Uterus (tissue), 4 donors: ENCODE results near the gene DCC. TPM values are rescaled to one million over a fixed set of nuclear protein-coding genes. Genes with fewer than 3 reads are reported as not detected.

Experiments
- DNase-seq, 2 donors: peaks; one replicate each; pipeline ENCODE4 v3.0.0-alpha.2; 2019 to 2020
- H3K27ac ChIP-seq, 2 donors: fragments of 200-600 bp; sonication (generic); 1 replicate in 1 of 2; 2 replicates in 1 of 2; pipeline ENCODE4 v1.5.1; 2016 to 2018
- H3K27me3 ChIP-seq, 2 donors: fragments of 200-600 bp; sonication (generic); one replicate each; pipeline ENCODE4 v1.5.1; 2018 to 2019; ENCODE audit warnings: control low read depth in 1 of 2
- H3K36me3 ChIP-seq, 2 donors: fragments of 200-600 bp; sonication (generic); one replicate each; pipeline ENCODE4 v1.5.1; 2019; ENCODE audit warnings: control low read depth in 1 of 2
- H3K4me1 ChIP-seq, 2 donors: fragments of 200-600 bp; sonication (generic); one replicate each; pipeline ENCODE4 v1.5.1; 2018 to 2019; ENCODE audit warnings: control low read depth in 1 of 2
- H3K4me3 ChIP-seq, 2 donors: fragments of 200-600 bp; sonication (generic); 1 replicate in 1 of 2; 2 replicates in 1 of 2; pipeline ENCODE4 v1.5.1; 2018 to 2019; ENCODE audit warnings: mild to moderate bottlenecking in 1 of 2
- H3K9me3 ChIP-seq, 2 donors: fragments of 200-600 bp; sonication (generic); one replicate each; pipeline ENCODE4 v1.5.1; 2019; ENCODE audit warnings: control low read depth in 1 of 2
- POLR2A ChIP-seq, 2 donors: fragments of 450-650 bp; IDR thresholded peaks; one replicate each; pipeline ENCODE4 v1.6.1; 2016; ENCODE audit warnings: antibody characterized with exemption in 2 of 2, mild to moderate bottlenecking in 1 of 2, moderate library complexity in 1 of 2
- intact Hi-C: fragments of 100-400 bp; cut with DNase I; formaldehyde crosslinking; loops from one replicate; pipeline ENCODE4 v1.15.1; 2023; ENCODE audit warnings: low total_unique reads
- total RNA-seq, 4 donors: library from RNA; depleted of rRNA in 3 of 4; stranded (reverse); fragments of >200 nt in 3 of 4; gene quantifications; one replicate each; pipeline versions ENCODE4 v1.1.0 to v1.2.4, GENCODE V29; 2014 to 2023
- TF ChIP-seq, protein P1 (sequence below), 4 experiments: fragments of 200-600 bp in 2 of 4; fragments of 450-650 bp in 2 of 4; sonication (generic) in 2 of 4; IDR thresholded peaks; one replicate each; pipeline ENCODE4 v1.5.1; 2016 to 2019; ENCODE audit warnings: antibody characterized with exemption in 4 of 4, mild to moderate bottlenecking in 2 of 4, moderate library complexity in 1 of 4
- donor health status: DM: yes; HTN: yes; CAD: no.

The DCC gene
- total RNA-seq, 4 donors from 2014 or later: 0.40 to 3.2 TPM; not detected in 2

DNA sequence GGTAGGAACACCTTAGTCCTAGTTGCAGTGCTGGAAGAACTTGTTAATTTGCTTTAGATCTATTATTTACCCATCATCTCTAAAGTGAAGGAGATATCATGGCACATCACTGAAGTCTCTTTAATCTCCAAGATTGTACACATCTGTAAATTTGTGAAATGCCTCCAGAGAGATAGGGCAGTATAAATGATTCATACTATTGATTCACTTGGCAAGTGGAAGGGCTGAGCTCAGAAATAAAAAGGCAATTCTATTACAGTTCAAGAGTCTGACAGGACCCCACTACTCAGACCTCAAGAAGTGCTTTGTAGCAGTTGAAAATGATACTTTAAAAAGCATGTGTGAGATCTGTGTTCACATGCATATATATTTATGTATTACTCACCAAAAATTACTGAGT lies 489.3 kb downstream of the DCC start:
- no peaks in the 10 kb centered on the region for H3K4me1 ChIP-seq
- H3K9me3 ChIP-seq: no peaks in the 10 kb centered on the region
- no peak for TF ChIP-seq POLR2A (IDR thresholded peaks at IDR 0.05)
- TF ChIP-seq, protein P1, sequence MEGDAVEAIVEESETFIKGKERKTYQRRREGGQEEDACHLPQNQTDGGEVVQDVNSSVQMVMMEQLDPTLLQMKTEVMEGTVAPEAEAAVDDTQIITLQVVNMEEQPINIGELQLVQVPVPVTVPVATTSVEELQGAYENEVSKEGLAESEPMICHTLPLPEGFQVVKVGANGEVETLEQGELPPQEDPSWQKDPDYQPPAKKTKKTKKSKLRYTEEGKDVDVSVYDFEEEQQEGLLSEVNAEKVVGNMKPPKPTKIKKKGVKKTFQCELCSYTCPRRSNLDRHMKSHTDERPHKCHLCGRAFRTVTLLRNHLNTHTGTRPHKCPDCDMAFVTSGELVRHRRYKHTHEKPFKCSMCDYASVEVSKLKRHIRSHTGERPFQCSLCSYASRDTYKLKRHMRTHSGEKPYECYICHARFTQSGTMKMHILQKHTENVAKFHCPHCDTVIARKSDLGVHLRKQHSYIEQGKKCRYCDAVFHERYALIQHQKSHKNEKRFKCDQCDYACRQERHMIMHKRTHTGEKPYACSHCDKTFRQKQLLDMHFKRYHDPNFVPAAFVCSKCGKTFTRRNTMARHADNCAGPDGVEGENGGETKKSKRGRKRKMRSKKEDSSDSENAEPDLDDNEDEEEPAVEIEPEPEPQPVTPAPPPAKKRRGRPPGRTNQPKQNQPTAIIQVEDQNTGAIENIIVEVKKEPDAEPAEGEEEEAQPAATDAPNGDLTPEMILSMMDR (IDR thresholded peaks at IDR 0.05): no peak
- no peaks in the 10 kb centered on the region for H3K27me3 ChIP-seq
- DNase-seq: no peak
- H3K4me3 ChIP-seq: no peak overlapping the region
- no peaks in the 10 kb centered on the region for H3K36me3 ChIP-seq
- H3K27ac ChIP-seq: no peak overlapping the region
- intact Hi-C loops: no loop called here

DNA sequence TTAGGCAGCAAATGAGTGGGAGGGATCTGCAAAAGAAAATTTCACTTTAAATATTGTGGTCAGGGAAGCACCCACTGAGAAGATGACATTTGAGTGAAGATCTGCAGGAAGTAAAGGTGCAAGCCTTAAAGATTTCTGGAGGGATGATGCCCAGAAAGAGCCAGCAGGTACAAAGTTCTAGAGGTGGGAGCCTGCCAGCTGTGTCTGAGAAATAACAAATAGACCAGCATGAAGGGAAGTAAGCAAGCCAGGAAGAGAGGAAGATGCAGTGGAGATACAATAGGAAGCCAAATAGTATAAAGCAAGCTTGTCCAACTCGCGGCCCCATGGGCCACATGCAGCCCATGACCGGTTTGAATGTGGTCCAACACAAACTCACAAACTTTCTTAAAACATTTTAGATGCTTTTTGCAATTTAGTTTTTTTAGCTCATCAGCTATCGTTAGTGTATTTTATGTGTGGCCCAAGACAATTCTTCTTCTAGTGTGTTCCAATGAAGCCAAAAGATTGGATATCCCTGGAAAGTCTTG lies 489.9 kb downstream of the DCC start:
- H3K4me1 ChIP-seq: no peaks in the 10 kb centered on the region
- TF ChIP-seq, protein P1 (IDR thresholded peaks at IDR 0.05): no peak
- TF ChIP-seq POLR2A (IDR thresholded peaks at IDR 0.05): no peak
- intact Hi-C loops: no loop called here

DNA sequence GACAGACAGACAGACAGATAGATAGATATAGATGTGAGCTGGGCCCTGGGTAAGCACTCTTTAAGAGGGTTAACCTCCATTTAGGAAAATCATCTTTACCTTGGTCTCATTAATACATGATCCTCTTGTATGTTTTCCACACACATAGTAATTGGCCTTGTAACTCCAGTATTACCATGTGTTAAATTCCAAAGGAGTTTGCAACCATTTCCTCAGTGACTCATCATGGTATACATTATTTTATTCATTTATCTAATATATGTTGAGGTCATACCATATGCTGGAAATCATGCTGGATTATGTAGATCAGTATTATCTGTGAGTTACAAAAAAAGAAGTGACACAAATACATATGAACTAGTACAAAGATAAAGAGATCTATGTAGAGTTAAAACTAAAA lies 504.3 kb downstream of the DCC start:
- Histone ChIP-seq H3K36me3 (no peaks in the 10 kb centered on the region), H3K27ac (no peak overlapping the region), H3K4me1 (no peaks in the 10 kb centered on the region), H3K4me3 (no peak overlapping the region), H3K27me3 (no peaks in the 10 kb centered on the region), H3K9me3 (no peaks in the 10 kb centered on the region)
- intact Hi-C loops: no loop called here
- no peak for DNase-seq
- no peak for TF ChIP-seq POLR2A (IDR thresholded peaks at IDR 0.05)
- TF ChIP-seq, protein P1 (IDR thresholded peaks at IDR 0.05): no peak

More for the DNA sequence above, 489.9 kb downstream of the DCC start:
- no peak overlapping the region for H3K27ac ChIP-seq
- no peak overlapping the region for H3K4me3 ChIP-seq
- DNase-seq: no peak
- no peaks in the 10 kb centered on the region for H3K27me3 ChIP-seq
- H3K9me3 ChIP-seq: no peaks in the 10 kb centered on the region
- no peaks in the 10 kb centered on the region for H3K36me3 ChIP-seq

DNA sequence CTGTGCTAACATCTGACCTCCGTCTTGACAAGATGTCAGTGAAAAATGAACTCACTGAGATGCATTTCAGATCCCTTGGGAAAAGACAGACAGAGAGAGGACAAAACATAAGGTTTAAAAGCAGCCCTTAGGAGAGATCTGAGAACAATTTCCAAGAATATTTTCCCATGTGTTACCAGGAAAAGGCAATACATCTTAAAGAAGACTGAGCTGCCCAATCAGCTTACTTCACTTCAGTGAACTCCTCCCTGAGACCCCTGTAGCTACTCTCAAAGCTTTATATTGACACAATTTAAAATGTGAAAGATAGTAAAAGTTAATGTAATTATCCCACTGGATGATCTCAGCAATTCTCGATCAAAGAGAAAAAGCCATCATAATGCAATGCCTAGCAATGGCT lies 505.0 kb downstream of the DCC start:
- H3K36me3 ChIP-seq: no peaks in the 10 kb centered on the region
- intact Hi-C loops: no loop called here
- H3K9me3 ChIP-seq: no peaks in the 10 kb centered on the region
- no peaks in the 10 kb centered on the region for H3K27me3 ChIP-seq
- H3K4me1 ChIP-seq: no peaks in the 10 kb centered on the region
- H3K4me3 ChIP-seq: no peak overlapping the region
- no peak for DNase-seq
- no peak overlapping the region for H3K27ac ChIP-seq
- no peak for TF ChIP-seq POLR2A (IDR thresholded peaks at IDR 0.05)
- TF ChIP-seq, protein P1 (IDR thresholded peaks at IDR 0.05): no peak

DNA sequence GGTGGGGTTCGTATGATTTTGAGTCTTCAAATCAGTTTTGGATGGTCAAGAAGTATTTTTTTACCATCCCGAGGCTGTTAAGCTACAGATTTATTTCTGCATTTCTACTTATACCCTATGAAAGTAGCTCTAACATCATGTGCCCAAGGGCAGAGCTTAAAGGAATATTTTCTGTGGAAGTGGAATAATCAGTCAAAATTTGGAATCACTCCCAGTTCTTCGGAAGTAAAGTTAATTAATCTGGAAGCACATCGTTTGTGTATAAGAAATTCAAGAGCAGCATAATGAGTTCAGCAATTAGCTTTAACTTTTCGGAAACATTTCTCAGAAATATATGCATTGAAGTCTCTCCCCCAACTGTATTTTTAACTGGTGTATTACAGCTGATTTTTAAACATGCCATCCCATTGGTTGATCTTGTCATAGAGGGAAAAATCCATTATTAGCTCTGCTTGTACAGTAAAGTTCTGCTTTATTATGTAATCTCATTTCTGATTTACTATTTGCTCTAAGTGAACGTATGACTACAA lies 510.1 kb downstream of the DCC start:
- H3K27ac ChIP-seq: no peak overlapping the region
- DNase-seq: no peak
- no peaks in the 10 kb centered on the region for H3K9me3 ChIP-seq
- H3K4me1 ChIP-seq: no peaks in the 10 kb centered on the region
- no peaks in the 10 kb centered on the region for H3K36me3 ChIP-seq
- no peak overlapping the region for H3K4me3 ChIP-seq
- TF ChIP-seq, protein P1 (IDR thresholded peaks at IDR 0.05): no peak
- TF ChIP-seq POLR2A (IDR thresholded peaks at IDR 0.05): no peak
- intact Hi-C loops: no loop called here
- no peaks in the 10 kb centered on the region for H3K27me3 ChIP-seq
